GM12801 (cell line): ENCODE measurements around the gene HEG1.

Experiments used
- TF ChIP-seq, protein P1 (sequence below): IDR thresholded peaks from one replicate; pipeline ENCODE4 v1.5.1; 2011; ENCODE audit warnings: control low read depth; ENCODE audit not compliant: insufficient read length; ENCODE audit errors: extremely low read depth

The HEG1 gene

DNA sequence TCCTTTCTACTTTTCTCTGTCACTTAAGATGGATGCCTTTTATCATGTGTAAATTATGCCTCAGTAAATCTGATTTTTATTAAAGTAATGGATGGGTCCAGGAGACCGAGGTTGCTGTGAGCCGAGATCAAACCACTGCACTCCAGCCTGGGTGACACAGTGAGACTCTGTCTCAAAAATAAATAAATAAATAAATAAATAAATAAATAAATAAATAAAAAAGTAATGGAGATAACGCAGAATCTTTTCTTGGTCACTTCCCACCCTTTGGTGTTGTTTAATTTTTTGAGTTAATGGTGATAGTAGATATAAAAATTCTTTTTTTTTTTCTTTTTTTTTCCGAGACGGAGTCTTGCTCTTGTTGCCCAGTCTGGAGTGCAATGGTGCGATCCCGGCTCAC is 77.2 kb downstream of the HEG1 start:
- TF ChIP-seq, protein P1, sequence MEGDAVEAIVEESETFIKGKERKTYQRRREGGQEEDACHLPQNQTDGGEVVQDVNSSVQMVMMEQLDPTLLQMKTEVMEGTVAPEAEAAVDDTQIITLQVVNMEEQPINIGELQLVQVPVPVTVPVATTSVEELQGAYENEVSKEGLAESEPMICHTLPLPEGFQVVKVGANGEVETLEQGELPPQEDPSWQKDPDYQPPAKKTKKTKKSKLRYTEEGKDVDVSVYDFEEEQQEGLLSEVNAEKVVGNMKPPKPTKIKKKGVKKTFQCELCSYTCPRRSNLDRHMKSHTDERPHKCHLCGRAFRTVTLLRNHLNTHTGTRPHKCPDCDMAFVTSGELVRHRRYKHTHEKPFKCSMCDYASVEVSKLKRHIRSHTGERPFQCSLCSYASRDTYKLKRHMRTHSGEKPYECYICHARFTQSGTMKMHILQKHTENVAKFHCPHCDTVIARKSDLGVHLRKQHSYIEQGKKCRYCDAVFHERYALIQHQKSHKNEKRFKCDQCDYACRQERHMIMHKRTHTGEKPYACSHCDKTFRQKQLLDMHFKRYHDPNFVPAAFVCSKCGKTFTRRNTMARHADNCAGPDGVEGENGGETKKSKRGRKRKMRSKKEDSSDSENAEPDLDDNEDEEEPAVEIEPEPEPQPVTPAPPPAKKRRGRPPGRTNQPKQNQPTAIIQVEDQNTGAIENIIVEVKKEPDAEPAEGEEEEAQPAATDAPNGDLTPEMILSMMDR, result no peak

DNA sequence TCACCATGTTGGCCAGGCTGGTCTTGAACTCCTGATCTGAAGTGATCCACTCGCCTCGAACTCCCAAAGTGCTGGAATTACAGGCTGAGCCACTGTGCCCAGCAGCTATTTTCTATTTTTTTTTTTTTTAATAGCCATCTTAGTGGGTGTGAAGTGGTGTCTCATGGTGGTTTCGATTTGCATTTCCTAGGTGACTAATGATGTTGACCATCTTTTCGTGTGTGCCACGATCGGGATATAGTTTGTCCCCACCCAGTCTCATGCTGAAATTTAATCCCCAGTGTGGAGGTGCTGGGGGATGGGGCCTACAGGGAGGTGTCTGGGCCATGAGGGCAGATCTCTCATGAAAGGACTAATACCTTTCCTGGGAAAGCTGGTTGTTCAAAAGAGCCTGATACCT is 79.4 kb downstream of the HEG1 start:
- TF ChIP-seq, protein P1, result no peak

DNA sequence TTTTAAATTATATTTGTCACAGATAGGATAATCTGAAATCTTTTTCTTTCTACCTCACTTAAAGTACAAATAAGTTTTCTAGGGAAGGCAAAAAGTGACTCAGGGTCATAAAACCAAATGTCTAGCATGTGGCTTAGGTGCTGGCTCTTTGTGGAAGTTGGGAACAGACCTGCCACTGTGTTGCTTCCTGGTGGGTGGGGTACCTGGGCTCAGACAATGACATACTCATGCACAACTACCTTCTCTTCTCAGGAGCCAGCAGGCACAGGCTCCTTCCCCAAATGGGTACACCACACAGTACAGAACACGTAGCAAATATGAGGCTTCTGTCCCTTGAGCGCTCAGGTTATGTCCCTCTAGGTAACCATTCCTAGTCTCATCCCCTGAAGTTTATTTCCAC is 81.1 kb downstream of the HEG1 start:
- TF ChIP-seq, protein P1, result no peak

DNA sequence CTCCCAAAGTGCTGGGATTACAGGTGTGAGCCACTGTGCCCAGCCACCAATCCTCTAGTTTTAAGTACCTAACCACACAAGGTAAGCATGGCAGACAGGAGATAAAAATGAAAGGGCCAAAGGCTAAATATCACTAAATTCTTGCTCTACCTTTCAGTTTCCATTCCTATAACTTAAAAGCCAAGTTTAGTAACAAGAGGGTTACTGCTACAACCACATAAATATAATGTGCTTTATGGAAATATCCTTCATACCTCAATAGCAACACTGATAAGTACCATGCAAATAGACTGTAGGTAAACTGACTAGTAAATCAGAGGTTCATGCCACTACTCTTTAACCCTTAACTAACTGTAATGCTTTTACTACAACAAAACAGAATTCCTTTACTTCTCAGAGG is 82.5 kb downstream of the HEG1 start:
- TF ChIP-seq, protein P1, result no peak

DNA sequence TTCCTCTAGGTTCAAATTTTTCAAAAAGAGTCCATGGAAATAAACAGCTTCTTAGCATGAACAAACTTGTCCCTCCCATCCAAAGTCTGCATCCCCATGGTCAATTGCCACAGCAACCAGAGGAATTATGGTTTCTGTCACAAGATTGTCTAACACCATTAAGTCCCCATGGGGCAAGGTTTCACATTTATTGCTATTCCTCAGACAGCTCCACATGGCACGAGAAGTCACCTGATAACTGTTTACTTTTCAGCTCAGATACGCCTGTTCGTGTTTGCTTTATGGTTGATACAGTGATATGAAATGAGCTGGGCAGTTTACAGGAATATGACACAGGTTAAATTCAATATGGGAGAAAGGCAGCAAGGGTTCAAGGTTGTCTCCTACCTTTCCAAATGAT is 83.3 kb downstream of the HEG1 start:
- TF ChIP-seq, protein P1, result no peak

DNA sequence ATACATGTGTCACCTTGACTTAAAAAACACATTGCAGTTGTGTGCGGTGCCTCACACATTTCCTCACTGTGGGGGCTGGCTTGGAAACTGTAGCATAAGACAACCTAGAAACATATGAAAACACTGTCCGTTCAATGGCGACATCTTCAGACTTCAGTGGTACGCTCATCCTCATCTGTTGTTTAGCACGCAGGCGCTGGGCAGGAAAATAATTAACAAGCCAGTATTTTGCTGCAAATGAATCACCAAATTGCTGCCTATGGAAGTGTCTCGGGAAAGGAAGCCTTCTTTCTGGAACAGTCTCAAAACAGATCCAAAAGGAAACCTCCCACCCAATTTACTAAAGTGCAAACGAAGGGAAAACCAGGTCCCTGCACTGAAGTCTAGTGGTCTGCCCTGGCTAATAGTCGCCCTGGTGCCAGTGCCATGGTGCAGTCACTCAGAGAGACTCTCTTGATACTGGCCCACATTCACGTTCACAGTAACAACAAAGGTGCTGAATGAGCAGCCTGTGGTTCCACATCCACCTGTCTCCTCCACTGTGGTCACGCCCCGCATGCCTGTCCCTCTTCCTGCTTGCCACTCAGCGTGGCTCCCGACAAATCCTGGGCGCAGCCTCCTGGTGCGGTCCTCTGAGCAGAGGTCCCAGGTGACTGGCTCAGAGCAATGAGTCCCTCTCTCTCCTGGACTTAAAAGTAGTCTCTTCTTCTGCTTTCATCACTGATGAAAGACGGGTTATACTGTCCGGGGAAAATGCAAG is 85.7 kb downstream of the HEG1 start:
- TF ChIP-seq, protein P1, result no peak

DNA sequence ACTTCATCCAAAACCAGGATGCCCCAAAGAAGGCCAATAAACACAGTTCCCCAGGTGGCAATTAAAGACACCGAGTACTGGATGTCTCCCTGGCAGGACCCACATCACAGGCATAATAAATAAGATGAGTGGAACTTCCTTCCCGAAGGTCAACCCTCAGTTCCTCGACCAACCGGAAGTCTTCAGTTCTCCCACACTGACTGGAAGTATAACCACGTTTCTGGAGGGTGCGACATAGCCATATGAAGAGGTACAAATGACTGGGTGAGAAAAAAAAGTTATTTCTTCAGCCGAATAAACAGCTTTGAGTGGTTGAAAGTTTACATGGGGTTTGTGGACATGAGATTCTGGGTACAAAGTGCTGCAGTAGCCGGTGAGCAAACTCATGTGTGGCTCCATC is 86.6 kb downstream of the HEG1 start:
- TF ChIP-seq, protein P1, result no peak
